Upper lobe of left lung (tissue), 6 donors: ENCODE data around the gene TIGD1. TPM values are rescaled to one million over a fixed set of nuclear protein-coding genes. Genes with fewer than 3 reads are reported as not detected.

Experiments
- ATAC-seq, 2 donors: fragments of 200-7000 bp; cut with Tn5 transposase; one replicate each; pipeline ENCODE4 v1.9.1; 2022; ENCODE audit warnings: mild to moderate bottlenecking in 2 of 2, moderate library complexity in 2 of 2; ENCODE audit not compliant: low FRiP score in 2 of 2
- DNase-seq, 2 donors: peaks; one replicate each; pipeline ENCODE4 v3.0.0-alpha.2; 2019 to 2020
- H3K27ac ChIP-seq, 4 donors: fragments of 200-600 bp; sonication (generic); one replicate each; pipeline ENCODE4 v1.5.1; 2016 to 2019
- H3K27me3 ChIP-seq, 4 donors: fragments of 200-600 bp; sonication (generic); one replicate each; pipeline ENCODE4 v1.5.1; 2017 to 2019
- H3K36me3 ChIP-seq, 4 donors: fragments of 200-600 bp; sonication (generic); one replicate each; pipeline ENCODE4 v1.5.1; 2016 to 2019
- H3K4me1 ChIP-seq, 4 donors: fragments of 200-600 bp; sonication (generic); one replicate each; pipeline ENCODE4 v1.5.1; 2018 to 2019
- H3K4me3 ChIP-seq, 4 donors: fragments of 200-600 bp; sonication (generic); one replicate each; pipeline ENCODE4 v1.5.1; 2017 to 2019; ENCODE audit warnings: mild to moderate bottlenecking in 2 of 4, moderate library complexity in 1 of 4
- H3K9me3 ChIP-seq, 4 donors: fragments of 200-600 bp; sonication (generic); one replicate each; pipeline ENCODE4 v1.5.1; 2018 to 2019
- CTCF ChIP-seq, 6 experiments: fragments of 450-650 bp in 4 of 6; fragments of 200-600 bp in 2 of 6; sonication (generic) in 2 of 6; IDR thresholded peaks; one replicate each; pipeline ENCODE4 v1.5.1; 2016 to 2019; ENCODE audit warnings: antibody characterized with exemption in 6 of 6
- EP300 ChIP-seq, 4 donors: sonication (generic); formaldehyde crosslinking; IDR thresholded peaks; one replicate each; pipeline ENCODE4 v1.5.1; 2017; ENCODE audit warnings: antibody characterized with exemption in 4 of 4, control low read depth in 2 of 4
- POLR2A ChIP-seq, 4 donors: fragments of 450-650 bp; IDR thresholded peaks; one replicate each; pipeline ENCODE4 v1.5.1; 2016 to 2017; ENCODE audit warnings: antibody characterized with exemption in 4 of 4, mild to moderate bottlenecking in 2 of 4
- POLR2AphosphoS5 ChIP-seq, 2 donors: sonication (generic); formaldehyde crosslinking; IDR thresholded peaks; one replicate each; pipeline ENCODE4 v1.5.1; 2017; ENCODE audit warnings: antibody characterized with exemption in 2 of 2
- WGBS, 2 donors: methylation state at CpG; one replicate each; pipeline ENCODE4 v1.1.5; 2017 to 2018; 5-methylcytosine and 5-hydroxymethylcytosine counted together
- total RNA-seq, 6 donors: library from RNA; depleted of rRNA in 4 of 6; stranded (reverse); fragments of >200 nt in 4 of 6; gene quantifications; one replicate each; pipeline versions ENCODE4 v1.1.0 to v1.2.1, GENCODE V29; 2016 to 2021
- donor health status: DM: no; HTN: no; CAD: no; lungs with moderate emphysema.
- donor health status: DM: no; HTN: yes; CAD: no; lungs with severe emphysema.

TIGD1 gene
- total RNA-seq, 6 donors from 2014 or later = 2.6 to 12.6 (median 4.4) TPM

DNA sequence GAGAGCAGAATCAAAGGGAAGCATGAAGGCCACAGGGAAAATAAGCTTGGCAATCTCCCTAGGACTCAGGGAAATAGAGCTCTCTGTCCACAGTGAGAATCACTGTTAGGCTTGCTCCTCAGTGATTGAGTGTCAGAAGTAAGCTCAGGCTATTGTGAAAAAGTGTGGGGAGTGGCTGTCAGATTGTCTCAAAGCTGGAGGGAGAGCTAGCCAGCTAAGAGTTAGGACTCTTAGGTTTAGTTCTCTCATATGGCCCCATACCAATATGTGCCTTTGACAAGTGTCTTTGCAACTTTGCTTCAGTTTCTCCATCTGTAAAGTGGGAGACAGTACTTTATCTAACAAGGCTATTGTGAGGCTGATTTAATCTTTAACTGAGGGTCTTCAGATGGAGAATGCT, 17.4 kb upstream of the TIGD1 start:
- Histone ChIP-seq H3K27me3 (no peaks in the 10 kb centered on the region), H3K9me3 (no peaks in the 10 kb centered on the region), H3K27ac (no peak overlapping the region), H3K4me1 (peaks cover 0 to 6% (median 0%) of the 10 kb centered on the region in 4 donors), H3K4me3 (no peak overlapping the region), H3K36me3 (peaks cover 52 to 99% (median 81%) of the 10 kb centered on the region in 4 donors)
- DNase-seq (no peak), ATAC-seq (no peak)
- TF ChIP-seq EP300 (IDR thresholded peaks at IDR 0.05) = no peak
- TF ChIP-seq CTCF (IDR thresholded peaks at IDR 0.05) = no peak
- no peak for TF ChIP-seq POLR2A (IDR thresholded peaks at IDR 0.05)
- no peak for TF ChIP-seq POLR2AphosphoS5 (IDR thresholded peaks at IDR 0.05)

DNA sequence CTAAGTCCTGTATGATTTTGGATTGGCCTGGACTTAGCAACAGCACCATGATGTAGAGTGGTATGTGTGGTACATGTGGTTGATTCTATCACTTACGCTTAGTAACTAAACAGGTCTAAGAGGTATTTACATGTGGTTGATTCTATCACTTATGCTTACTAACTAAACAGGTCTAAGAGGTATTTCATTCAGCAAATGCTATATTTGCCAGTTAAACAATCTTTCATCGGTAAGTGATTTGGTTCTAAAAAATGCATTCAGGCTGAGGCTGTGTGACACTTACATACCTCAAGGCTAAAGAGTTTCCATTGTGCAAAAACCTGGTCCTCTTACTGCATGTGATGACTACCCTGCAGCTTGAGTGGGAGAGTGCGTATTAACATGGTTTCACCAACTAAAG, 13.2 kb upstream of the TIGD1 start:
- Histone ChIP-seq H3K4me3 (no peak overlapping the region), H3K4me1 (peaks cover 0 to 6% (median 0%) of the 10 kb centered on the region in 4 donors), H3K27me3 (no peaks in the 10 kb centered on the region), H3K9me3 (no peaks in the 10 kb centered on the region), H3K27ac (no peak overlapping the region), H3K36me3 (peaks cover 60 to 94% (median 72%) of the 10 kb centered on the region in 4 donors)
- ATAC-seq (peak in 1 of 2 donors; percentile 78), DNase-seq (no peak)
- WGBS, 2 donors = 47 to 55% methylated on average over 3 of the region's 3 CpGs
- TF ChIP-seq POLR2A (IDR thresholded peaks at IDR 0.05) = no peak

DNA sequence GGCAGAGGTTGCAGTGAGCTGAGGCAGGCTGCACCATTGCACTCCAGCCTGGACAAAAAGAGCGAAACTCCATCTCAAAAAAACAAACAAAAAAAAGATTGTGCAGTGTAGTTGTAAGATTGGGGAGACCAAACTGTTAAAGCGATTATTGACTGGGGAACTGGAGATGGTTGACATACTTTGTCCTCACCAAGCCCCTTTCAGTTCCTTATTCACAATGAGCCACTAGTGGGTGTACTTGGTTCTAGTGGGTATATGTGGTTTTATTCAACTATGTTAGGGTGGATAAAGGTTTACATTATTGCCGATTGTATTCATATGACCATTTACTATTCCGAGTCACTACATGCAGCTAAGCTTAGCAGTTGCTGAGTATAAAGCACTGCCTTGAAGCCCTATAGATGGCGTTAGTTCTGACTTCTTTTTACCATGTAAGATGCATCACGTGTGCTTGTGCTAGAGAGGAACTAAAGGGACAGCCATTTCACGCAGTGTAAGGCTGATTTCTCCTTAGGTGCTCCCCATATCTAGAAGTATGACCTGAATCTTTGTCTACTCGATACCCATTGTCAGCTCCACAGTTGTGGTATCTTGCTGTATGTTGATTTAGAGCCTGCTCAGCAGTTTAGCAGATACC, 12.3 kb upstream of the TIGD1 start:
- no peak overlapping the region for H3K27ac ChIP-seq
- ATAC-seq (no peak), DNase-seq (no peak)
- 86 to 89% methylated on average over 8 of the region's 8 CpGs for WGBS, 2 donors
- no peak for TF ChIP-seq CTCF (IDR thresholded peaks at IDR 0.05)
- no peak for TF ChIP-seq POLR2AphosphoS5 (IDR thresholded peaks at IDR 0.05)
- TF ChIP-seq POLR2A (IDR thresholded peaks at IDR 0.05) = no peak
- no peak for TF ChIP-seq EP300 (IDR thresholded peaks at IDR 0.05)
- no peak overlapping the region for H3K4me3 ChIP-seq
- no peaks in the 10 kb centered on the region for H3K4me1 ChIP-seq
- H3K36me3 ChIP-seq = peaks cover 59 to 94% (median 72%) of the 10 kb centered on the region in 4 donors
- H3K9me3 ChIP-seq = no peaks in the 10 kb centered on the region
- no peaks in the 10 kb centered on the region for H3K27me3 ChIP-seq

DNA sequence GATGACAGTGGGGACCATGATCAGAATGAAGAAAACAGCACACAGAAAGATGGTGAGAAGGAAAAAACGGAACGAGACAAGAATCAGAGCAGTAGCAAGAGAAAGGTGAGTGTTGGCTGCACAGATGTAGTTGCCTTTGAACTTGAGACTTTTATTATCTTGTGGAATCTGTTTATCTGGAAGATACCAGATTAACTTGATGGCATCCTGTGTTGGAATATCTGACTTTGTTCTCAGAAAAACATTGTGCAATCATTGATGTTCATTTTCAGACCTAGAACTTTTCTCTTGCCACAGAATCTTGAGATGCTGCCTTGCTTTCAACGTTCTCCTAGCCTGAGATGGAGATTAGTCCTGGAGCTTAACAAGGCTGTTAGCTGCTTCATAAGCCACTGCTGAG, 6.1 kb upstream of the TIGD1 start:
- ATAC-seq = no peak
- no peak overlapping the region for H3K4me3 ChIP-seq
- WGBS, 2 donors = 80 to 86% methylated on average over 3 of the region's 3 CpGs
- no peak for DNase-seq
- no peaks in the 10 kb centered on the region for H3K9me3 ChIP-seq
- no peaks in the 10 kb centered on the region for H3K27me3 ChIP-seq
- TF ChIP-seq CTCF (IDR thresholded peaks at IDR 0.05) (no peak), EP300 (IDR thresholded peaks at IDR 0.05) (no peak)
- H3K4me1 ChIP-seq = peaks cover 21 to 34% (median 30%) of the 10 kb centered on the region in 4 donors
- no peak overlapping the region for H3K27ac ChIP-seq
- H3K36me3 ChIP-seq = peaks cover 17 to 62% (median 40%) of the 10 kb centered on the region in 4 donors

DNA sequence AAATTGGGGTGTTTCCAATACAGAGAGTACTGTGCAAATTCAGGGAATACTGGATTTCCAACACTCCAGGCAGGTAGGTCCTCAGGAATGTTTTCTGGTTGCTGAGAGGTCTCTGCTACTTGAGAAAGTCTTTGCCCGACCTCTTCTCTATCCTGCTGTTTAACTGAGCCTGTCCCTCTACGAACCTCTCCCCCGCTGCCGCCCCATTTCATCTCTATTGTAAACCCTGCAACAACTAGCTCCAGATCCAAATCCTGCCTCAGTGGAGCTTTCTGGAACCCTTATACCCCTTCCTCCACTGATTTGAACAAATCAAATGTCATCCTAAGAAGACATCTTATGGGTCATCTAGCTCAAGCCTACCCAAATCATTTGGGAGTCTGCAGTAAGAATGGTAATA, 1.4 kb upstream of the TIGD1 start:
- Histone ChIP-seq H3K9me3 (peaks cover 0 to 5% (median 0%) of the 10 kb centered on the region in 4 donors), H3K27ac (peak overlapping the region in 2 of 4 donors; percentile 93 to 99), H3K36me3 (peaks cover 0 to 23% (median 9%) of the 10 kb centered on the region in 4 donors), H3K27me3 (no peaks in the 10 kb centered on the region), H3K4me1 (peaks cover 28 to 51% (median 39%) of the 10 kb centered on the region in 4 donors), H3K4me3 (peak overlapping the region in 3 of 4 donors; percentile 71 to 97 (median 76))
- WGBS, 2 donors = 73 to 95% methylated on average over 4 of the region's 4 CpGs
- no peak for ATAC-seq
- no peak for DNase-seq
- TF ChIP-seq EP300 (IDR thresholded peaks at IDR 0.05) = no peak
- no peak for TF ChIP-seq POLR2AphosphoS5 (IDR thresholded peaks at IDR 0.05)
- TF ChIP-seq CTCF (IDR thresholded peaks at IDR 0.05) = no peak
- TF ChIP-seq POLR2A (IDR thresholded peaks at IDR 0.05) = no peak
